GM12892 (cell line): ENCODE measurements around the gene CDKAL1.
A peak's percentile ranks its signal among the peaks of the same experiment; 100 is the strongest.

Experiments
- DNase-seq: peaks from one replicate; pipeline ENCODE4 v3.0.0; 2011; ENCODE audit not compliant: insufficient read length
- FAIRE-seq: peaks from 2 replicates; lab custom pipeline; 2011; peaks lifted over from hg19 to GRCh38; lab: Jason Lieb, UNC
- POLR2A ChIP-seq: IDR thresholded peaks from 2 replicates; pipeline ENCODE4 v1.6.1; 2011; ENCODE audit warnings: low read depth, low read length, control low read depth
- POLR2AphosphoS5 ChIP-seq: IDR thresholded peaks from 2 replicates; pipeline ENCODE4 v1.6.1; 2011; ENCODE audit warnings: low read depth, low read length, control low read depth
- TAF1 ChIP-seq: IDR thresholded peaks from 2 replicates; pipeline ENCODE4 v1.6.1; 2011; ENCODE audit warnings: low read depth, mild to moderate bottlenecking, control low read depth, low read length, borderline replicate concordance

Gene CDKAL1

GRCh38 chr6:20778912-20779311 is 244.7 kb downstream of the CDKAL1 start:
- TF ChIP-seq POLR2AphosphoS5 (no peak), TAF1 (no peak), POLR2A (no peak)
- FAIRE-seq (no peak), DNase-seq (no peak)

DNA sequence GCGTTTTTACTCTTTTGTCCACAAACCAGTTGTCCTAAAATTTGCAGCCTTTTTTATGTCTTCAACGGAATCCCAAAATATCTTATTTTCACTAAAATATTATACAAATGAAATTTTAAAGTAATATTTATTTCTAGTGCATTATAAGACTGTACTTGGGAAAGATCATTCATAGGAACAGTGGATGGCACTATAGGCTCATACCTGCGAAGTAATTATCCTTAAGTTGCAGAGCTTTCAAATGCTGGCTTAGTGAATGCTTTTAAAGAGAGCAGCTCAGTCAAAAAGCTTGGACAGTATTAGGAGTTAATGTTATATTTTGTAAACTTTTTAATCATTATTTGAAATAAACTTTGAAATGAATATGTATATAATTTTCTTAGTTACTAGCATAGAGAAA is 254.9 kb downstream of the CDKAL1 start:
- no peak for DNase-seq
- TF ChIP-seq TAF1 (no peak), POLR2A (no peak), POLR2AphosphoS5 (no peak)
- no peak for FAIRE-seq

- DNase-seq (no peak), FAIRE-seq (no peak)
- TF ChIP-seq POLR2AphosphoS5 (no peak), POLR2A (no peak), TAF1 (no peak)
Measured at GRCh38 chr6:20790032-20790791, 256.0 kb downstream of the CDKAL1 start.

DNA sequence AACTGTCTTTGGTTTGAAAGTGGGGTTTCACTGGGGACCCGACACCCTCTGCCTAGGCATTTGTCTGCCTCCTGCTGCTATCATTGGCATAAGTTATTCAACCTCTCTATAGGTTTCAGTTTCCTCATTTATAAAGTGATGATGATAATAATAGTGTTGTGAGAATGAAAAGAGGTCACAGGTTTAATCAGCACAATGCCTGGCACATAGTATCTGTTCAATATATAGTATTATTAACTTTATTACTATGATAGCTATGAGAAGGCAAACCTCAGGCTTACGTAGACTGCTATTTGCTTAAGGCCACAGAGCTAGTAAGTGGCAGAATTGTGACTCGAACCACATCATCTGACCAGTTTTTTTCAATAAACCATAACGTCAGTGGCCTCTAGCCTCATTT is 256.8 kb downstream of the CDKAL1 start:
- FAIRE-seq (no peak), DNase-seq (no peak)
- TF ChIP-seq POLR2AphosphoS5 (no peak), POLR2A (no peak), TAF1 (no peak)

- DNase-seq: no peak
- no peak for FAIRE-seq
- no peak for TF ChIP-seq TAF1
- TF ChIP-seq POLR2AphosphoS5: no peak
Measured at GRCh38 chr6:20791944-20792343, 257.7 kb downstream of the CDKAL1 start.

- no peak for DNase-seq
- FAIRE-seq: no peak
- TF ChIP-seq TAF1 (no peak), POLR2A (no peak), POLR2AphosphoS5 (no peak)
Measured at GRCh38 chr6:20793174-20793573, 258.9 kb downstream of the CDKAL1 start.

- no peak for FAIRE-seq
- DNase-seq: no peak
- no peak for TF ChIP-seq TAF1
Measured at GRCh38 chr6:20797597-20797996, 263.3 kb downstream of the CDKAL1 start.

GRCh38 chr6:20800229-20800628 is 266.0 kb downstream of the CDKAL1 start:
- DNase-seq (no peak), FAIRE-seq (no peak)
- TF ChIP-seq TAF1 (no peak), POLR2AphosphoS5 (no peak), POLR2A (no peak)

- FAIRE-seq: no peak
- DNase-seq: no peak
- no peak for TF ChIP-seq TAF1
- no peak for TF ChIP-seq POLR2AphosphoS5
- TF ChIP-seq POLR2A: no peak
Measured at GRCh38 chr6:20800653-20801052, 266.4 kb downstream of the CDKAL1 start.

GRCh38 chr6:20801595-20801994 is 267.3 kb downstream of the CDKAL1 start:
- TF ChIP-seq POLR2AphosphoS5: no peak
- TF ChIP-seq TAF1: no peak
- TF ChIP-seq POLR2A: no peak
- no peak for DNase-seq
- no peak for FAIRE-seq

DNA sequence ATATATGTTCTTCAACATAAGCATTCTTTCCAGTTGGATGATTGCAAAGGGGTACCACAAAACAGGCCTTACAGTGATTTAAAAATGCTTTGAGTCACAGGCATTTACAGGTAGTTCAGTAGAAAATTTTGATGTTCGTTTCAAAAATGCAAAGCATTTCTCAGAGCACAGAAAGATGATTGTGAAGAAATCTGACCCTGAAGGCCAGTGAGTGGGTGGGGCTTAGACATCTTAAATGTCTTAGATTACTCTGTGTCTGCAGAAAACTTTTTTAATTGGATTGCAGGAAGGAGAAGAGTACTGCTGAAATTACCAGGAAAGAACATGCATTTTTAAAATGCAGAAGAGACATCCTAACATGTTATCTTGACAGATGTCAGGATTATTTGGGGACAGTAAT is 268.3 kb downstream of the CDKAL1 start:
- FAIRE-seq (no peak), DNase-seq (no peak)
- TF ChIP-seq POLR2A (no peak), TAF1 (no peak), POLR2AphosphoS5 (no peak)

GRCh38 chr6:20805021-20805420 is 270.8 kb downstream of the CDKAL1 start:
- FAIRE-seq (peak; percentile 30), DNase-seq (no peak)
- TF ChIP-seq POLR2A: no peak
- no peak for TF ChIP-seq TAF1
- no peak for TF ChIP-seq POLR2AphosphoS5
